A549 (cell line): ENCODE data around the gene P3H1.

Experiments
- HDAC2 ChIP-seq: fragments of 200-600 bp; sonication (generic); IDR thresholded peaks from 2 replicates; pipeline ENCODE4 v1.6.1; 2016
- MYC ChIP-seq: IDR thresholded peaks from 2 replicates; pipeline ENCODE4 v1.6.1; 2012; ENCODE audit warnings: mild to moderate bottlenecking, inconsistent platforms, low read length, improper control_type of control experiment, borderline replicate concordance
- RCOR1 ChIP-seq: fragments of 150-350 bp; IDR thresholded peaks from 2 replicates; pipeline ENCODE4 v1.6.1; 2014; ENCODE audit warnings: antibody characterized with exemption, low read length, low read depth
- RFX5 ChIP-seq: fragments of 450-650 bp; IDR thresholded peaks from 2 replicates; pipeline ENCODE4 v1.7.1; 2014; ENCODE audit warnings: antibody characterized with exemption, mild to moderate bottlenecking, moderate library complexity
- TF ChIP-seq, protein P1 (sequence below): fragments of >200 bp; sonication (Bioruptor Twin); formaldehyde crosslinking; IDR thresholded peaks from 3 replicates; pipeline ENCODE4 v1.5.1; 2016

DNA sequence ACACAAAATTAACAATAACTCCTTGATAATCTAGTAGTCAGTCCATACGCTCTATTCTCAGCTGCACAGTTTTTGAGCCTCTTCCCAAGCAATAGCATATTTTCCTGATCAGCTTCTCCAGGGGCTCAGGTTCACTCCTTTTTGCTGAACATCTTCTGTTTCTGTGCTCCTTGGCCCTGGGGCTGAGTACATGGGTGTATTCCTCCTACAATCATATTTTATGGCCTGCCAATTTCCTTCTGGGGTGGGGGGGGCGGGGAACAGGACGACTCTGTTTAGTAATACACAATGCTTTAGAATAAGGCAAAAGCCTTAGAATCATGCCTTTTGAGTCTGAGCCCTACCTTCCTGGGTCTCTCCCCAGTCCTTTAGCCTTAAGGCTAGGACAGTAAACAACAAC is 35.2 kb downstream of the P3H1 start:
- no peak for TF ChIP-seq HDAC2
- TF ChIP-seq, protein P1, sequence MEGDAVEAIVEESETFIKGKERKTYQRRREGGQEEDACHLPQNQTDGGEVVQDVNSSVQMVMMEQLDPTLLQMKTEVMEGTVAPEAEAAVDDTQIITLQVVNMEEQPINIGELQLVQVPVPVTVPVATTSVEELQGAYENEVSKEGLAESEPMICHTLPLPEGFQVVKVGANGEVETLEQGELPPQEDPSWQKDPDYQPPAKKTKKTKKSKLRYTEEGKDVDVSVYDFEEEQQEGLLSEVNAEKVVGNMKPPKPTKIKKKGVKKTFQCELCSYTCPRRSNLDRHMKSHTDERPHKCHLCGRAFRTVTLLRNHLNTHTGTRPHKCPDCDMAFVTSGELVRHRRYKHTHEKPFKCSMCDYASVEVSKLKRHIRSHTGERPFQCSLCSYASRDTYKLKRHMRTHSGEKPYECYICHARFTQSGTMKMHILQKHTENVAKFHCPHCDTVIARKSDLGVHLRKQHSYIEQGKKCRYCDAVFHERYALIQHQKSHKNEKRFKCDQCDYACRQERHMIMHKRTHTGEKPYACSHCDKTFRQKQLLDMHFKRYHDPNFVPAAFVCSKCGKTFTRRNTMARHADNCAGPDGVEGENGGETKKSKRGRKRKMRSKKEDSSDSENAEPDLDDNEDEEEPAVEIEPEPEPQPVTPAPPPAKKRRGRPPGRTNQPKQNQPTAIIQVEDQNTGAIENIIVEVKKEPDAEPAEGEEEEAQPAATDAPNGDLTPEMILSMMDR, result no peak
- TF ChIP-seq MYC, result no peak
- no peak for TF ChIP-seq RFX5
- TF ChIP-seq RCOR1, result no peak
